A549 (cell line): ENCODE results near the gene TANK. TPM values are rescaled to one million over a fixed set of nuclear protein-coding genes. Genes with fewer than 3 reads are reported as not detected.
A peak's percentile ranks its signal among the peaks of the same experiment; 100 is the strongest.

Experiments used
- ATAC-seq, 2 experiments: fragments of 200-7000 bp in 1 of 2; fragments of >200 bp in 1 of 2; cut with Nextera tagmentation in 1 of 2; cut with Tn5 transposase in 1 of 2; 3 replicates each; pipeline versions ENCODE4 v1.8.0 to v1.9.1; 2018 to 2020; ENCODE audit warnings: mild to moderate bottlenecking in 1 of 2, moderate library complexity in 1 of 2
- CTCF ChIA-PET: fragments of 300-600 bp; sonication (Branson Sonifier 250); formaldehyde crosslinking; extraction: SDS; loops from one replicate; lab custom pipeline; 2021; ENCODE audit warnings: antibody characterized with exemption, inconsistent platforms; lab: Yijun Ruan, JAX
- POLR2A ChIA-PET: fragments of 350-600 bp; formaldehyde crosslinking; extraction: SDS; loops from one replicate; lab custom pipeline; 2021; ENCODE audit warnings: antibody characterized with exemption, inconsistent platforms; lab: Yijun Ruan, JAX
- DNase-seq, 2 experiments: peaks; one replicate each; pipeline versions ENCODE4 v3.0.0 to v3.0.0-alpha.2; 2011 to 2016; ENCODE audit warnings: low read depth in 1 of 2, low spot score in 1 of 2
- FAIRE-seq: peaks from 2 replicates; lab custom pipeline; 2011; peaks lifted over from hg19 to GRCh38; lab: Jason Lieb, UNC
- H3K27ac ChIP-seq, 2 experiments: fragments of >200 bp; sonication (Bioruptor Twin); formaldehyde crosslinking; 3 replicates each; pipeline ENCODE4 v1.5.1; 2016 to 2017
- H3K4me1 ChIP-seq: fragments of >200 bp; sonication (Bioruptor Twin); formaldehyde crosslinking; 3 replicates; pipeline ENCODE4 v1.6.1; 2016
- H3K4me2 ChIP-seq: fragments of >200 bp; sonication (Bioruptor Twin); formaldehyde crosslinking; 3 replicates; pipeline ENCODE4 v1.6.1; 2016
- H3K4me3 ChIP-seq: fragments of >200 bp; sonication (Bioruptor Twin); formaldehyde crosslinking; 3 replicates; pipeline ENCODE4 v1.5.1; 2016
- H3K9me3 ChIP-seq: fragments of >200 bp; sonication (Bioruptor Twin); formaldehyde crosslinking; 3 replicates; pipeline ENCODE4 v1.6.1; 2016
- CBX2 ChIP-seq: fragments of 200-600 bp; sonication (generic); IDR thresholded peaks from 2 replicates; pipeline ENCODE4 v1.6.1; 2016; ENCODE audit warnings: low read depth, mild to moderate bottlenecking, borderline replicate concordance
- CBX8 ChIP-seq: fragments of 200-600 bp; sonication (generic); IDR thresholded peaks from 2 replicates; pipeline ENCODE4 v1.6.1; 2016
- CHD4 ChIP-seq: fragments of 200-600 bp; sonication (generic); IDR thresholded peaks from 2 replicates; pipeline ENCODE4 v1.6.1; 2016; ENCODE audit warnings: antibody characterized with exemption, mild to moderate bottlenecking, borderline replicate concordance
- EHF ChIP-seq: fragments of 250-450 bp; sonication (Bioruptor Pico); IDR thresholded peaks from 2 replicates; pipeline ENCODE4 v1.5.0; 2020; ENCODE audit warnings: mild to moderate bottlenecking
- EHMT2 ChIP-seq: fragments of 200-600 bp; sonication (generic); IDR thresholded peaks from 2 replicates; pipeline ENCODE4 v1.6.1; 2016; ENCODE audit warnings: antibody characterized with exemption, low read depth, mild to moderate bottlenecking, moderate library complexity
- EP300 ChIP-seq, 2 experiments: fragments of >200 bp; sonication (Bioruptor Twin); formaldehyde crosslinking; IDR thresholded peaks; 2 replicates in 1 of 2; 3 replicates in 1 of 2; pipeline ENCODE4 v1.6.1; 2016 to 2017
- ESRRA ChIP-seq: fragments of 150-350 bp; IDR thresholded peaks from 2 replicates; pipeline ENCODE4 v1.6.1; 2014; ENCODE audit warnings: mild to moderate bottlenecking, low read length, borderline replicate concordance
- FOSL2 ChIP-seq, 2 experiments: fragments of 450-650 bp in 1 of 2; fragments of >200 bp in 1 of 2; sonication (Bioruptor Twin) in 1 of 2; formaldehyde crosslinking; IDR thresholded peaks; 2 replicates each; pipeline versions ENCODE4 v1.5.0 to v1.6.1; 2016 to 2020; ENCODE audit warnings: mild to moderate bottlenecking in 1 of 2, moderate library complexity in 1 of 2
- HES2 ChIP-seq: fragments of >200 bp; sonication (Bioruptor Twin); formaldehyde crosslinking; IDR thresholded peaks from 2 replicates; pipeline ENCODE4 v1.6.1; 2016
- JUNB ChIP-seq: fragments of >200 bp; sonication (Bioruptor Twin); formaldehyde crosslinking; IDR thresholded peaks from 2 replicates; pipeline ENCODE4 v1.6.1; 2016
- KDM1A ChIP-seq: fragments of 200-600 bp; sonication (generic); IDR thresholded peaks from 2 replicates; pipeline ENCODE4 v1.6.1; 2016; ENCODE audit warnings: low read depth, mild to moderate bottlenecking
- MAZ ChIP-seq: fragments of 150-350 bp; IDR thresholded peaks from 2 replicates; pipeline ENCODE4 v1.6.1; 2014; ENCODE audit warnings: antibody characterized with exemption, low read depth, low read length, borderline replicate concordance
- MYC ChIP-seq: IDR thresholded peaks from 2 replicates; pipeline ENCODE4 v1.6.1; 2012; ENCODE audit warnings: mild to moderate bottlenecking, inconsistent platforms, low read length, improper control_type of control experiment, borderline replicate concordance
- PHF8 ChIP-seq: fragments of 200-600 bp; sonication (generic); IDR thresholded peaks from 2 replicates; pipeline ENCODE4 v1.6.1; 2016; ENCODE audit warnings: low read depth, mild to moderate bottlenecking, antibody characterized with exemption, moderate library complexity, borderline replicate concordance
- RNF2 ChIP-seq: fragments of 200-600 bp; sonication (generic); IDR thresholded peaks from 2 replicates; pipeline ENCODE4 v1.6.1; 2016; ENCODE audit warnings: low read depth, mild to moderate bottlenecking, antibody characterized with exemption, moderate library complexity, borderline replicate concordance
- TP53 ChIP-seq: fragments of 250-450 bp; sonication (Bioruptor Pico); IDR thresholded peaks from 2 replicates; pipeline ENCODE4 v1.5.0; 2021; ENCODE audit warnings: mild to moderate bottlenecking, moderate library complexity
- USF2 ChIP-seq: fragments of 450-650 bp; IDR thresholded peaks from 2 replicates; pipeline ENCODE4 v1.6.1; 2014; ENCODE audit warnings: antibody characterized with exemption
- ZNF302 ChIP-seq: fragments of 250-450 bp; sonication (Bioruptor Pico); IDR thresholded peaks from 2 replicates; pipeline ENCODE4 v1.9.0; 2021; ENCODE audit warnings: inconsistent platforms, mild to moderate bottlenecking, moderate library complexity
- ZSCAN20 ChIP-seq: fragments of 250-450 bp; sonication (Bioruptor Pico); IDR thresholded peaks from 2 replicates; pipeline ENCODE4 v1.8.0; 2022; ENCODE audit warnings: mild to moderate bottlenecking, moderate library complexity
- WGBS: methylation state at CpG from one replicate; pipeline ENCODE4 v1.1.6; 2017; ENCODE audit errors: missing lambda C conversion rate; 5-methylcytosine and 5-hydroxymethylcytosine counted together
- polyA plus RNA-seq, 4 experiments: library from polyadenylated mRNA; depleted of rRNA in 3 of 4; stranded (reverse); fragments of >200 nt; fragmentation: RNase III in 1 of 4; extraction: RNeasy Plus Mini Kit Qiagen cat#74134 plus additional on column Dnase treatment in 1 of 4; gene quantifications; 2 replicates in 3 of 4; 3 replicates in 1 of 4; pipeline ENCODE4 v1.2.3, GENCODE V29; 2011 to 2017
- TF ChIP-seq, protein P1 (sequence below): IDR thresholded peaks from 2 replicates; pipeline ENCODE4 v1.6.1; 2012; ENCODE audit warnings: low read depth, borderline replicate concordance

The TANK gene
- polyA plus RNA-seq, 2 of the 4 experiments (the other 2 are of a cell fraction), result 59.6 to 76.3 TPM

- no peak overlapping the region for H3K4me3 ChIP-seq
- ChIA-PET CTCF (interaction anchor here (0.8 kb wide), 1 partner anchor 84 kb away, joined by 5 read pairs; no protein-coding TSS in a partner anchor), POLR2A (no interaction called here)
- H3K4me1 ChIP-seq, result no peaks in the 10 kb centered on the region
- no peak overlapping the region for H3K4me2 ChIP-seq
- peaks cover 46% of the 10 kb centered on the region for H3K9me3 ChIP-seq
- TF ChIP-seq FOSL2 (IDR thresholded peaks at IDR 0.05), result no peak
- peak; percentile 35; the same call in 1 of the 2 replicates for TF ChIP-seq FOSL2 (CRISPR knock-in tag; IDR thresholded peaks at IDR 0.05)
- TF ChIP-seq ZSCAN20 (CRISPR knock-in tag), result no peak
- no peak for TF ChIP-seq PHF8
- TF ChIP-seq HES2, result no peak
- TF ChIP-seq KDM1A, result peak; percentile 61; the same call in 1 of the 2 replicates
- TF ChIP-seq, protein P1, sequence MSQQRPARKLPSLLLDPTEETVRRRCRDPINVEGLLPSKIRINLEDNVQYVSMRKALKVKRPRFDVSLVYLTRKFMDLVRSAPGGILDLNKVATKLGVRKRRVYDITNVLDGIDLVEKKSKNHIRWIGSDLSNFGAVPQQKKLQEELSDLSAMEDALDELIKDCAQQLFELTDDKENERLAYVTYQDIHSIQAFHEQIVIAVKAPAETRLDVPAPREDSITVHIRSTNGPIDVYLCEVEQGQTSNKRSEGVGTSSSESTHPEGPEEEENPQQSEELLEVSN, result no peak
- no peak for TF ChIP-seq ESRRA
- ATAC-seq, result no peak
- no peak overlapping the region for H3K27ac ChIP-seq
- no peak for DNase-seq
- FAIRE-seq, result no peak
- 90% methylated on average over 4 of the region's 4 CpGs for WGBS
Measured at GRCh38 chr2:161150704-161151103, 9.5 kb upstream of the TANK start.

GRCh38 chr2:161152302-161152701 is 7.9 kb upstream of the TANK start:
- no peak for DNase-seq
- POLR2A ChIA-PET, result no interaction called here
- H3K4me3 ChIP-seq, result no peak overlapping the region
- TF ChIP-seq RNF2 (no peak), MAZ (no peak), ZNF302 (no peak), TP53 (CRISPR knock-in tag) (no peak), USF2 (no peak), HES2 (no peak), EHF (CRISPR knock-in tag) (no peak), CBX8 (no peak), CBX2 (no peak), JUNB (no peak), MYC (no peak), CHD4 (no peak)
- H3K4me1 ChIP-seq, result no peaks in the 10 kb centered on the region
- no peak overlapping the region for H3K27ac ChIP-seq
- FAIRE-seq, result no peak
- ATAC-seq, result no peak
- no peak overlapping the region for H3K4me2 ChIP-seq
- H3K9me3 ChIP-seq, result peaks cover 43% of the 10 kb centered on the region
- CTCF ChIA-PET, result interaction anchor here (0.7 kb wide), 1 partner anchor 88 kb away, joined by 3 read pairs; no protein-coding TSS in a partner anchor

GRCh38 chr2:161158882-161159281 is 1.3 kb upstream of the TANK start:
- no peak for ATAC-seq
- no peak for FAIRE-seq
- CTCF ChIA-PET, result no interaction called here
- Histone ChIP-seq H3K9me3 (no peaks in the 10 kb centered on the region), H3K4me1 (peaks cover 32% of the 10 kb centered on the region), H3K4me2 (peak overlapping the region; percentile 74), H3K4me3 (no peak overlapping the region), H3K27ac (peak overlapping the region; percentile 77 to 84)
- TF ChIP-seq EP300 (IDR thresholded peaks at IDR 0.05) (no peak), EHMT2 (peak; percentile 85)
- POLR2A ChIA-PET, result no interaction called here
- no peak for DNase-seq
- 74% methylated on average over 2 of the region's 2 CpGs for WGBS
